Trophoblast cell (in vitro differentiated cells and primary cell): ENCODE data around the gene DMBT1.

Experiments
- DNase-seq, 2 donors: peaks; one replicate each; pipeline ENCODE4 v3.0.0-alpha.2; 2016
- H2AFZ ChIP-seq: 2 replicates; pipeline ENCODE4 v1.6.1; 2013; ENCODE audit warnings: low read length, moderate library complexity, mild to moderate bottlenecking; ENCODE audit not compliant: insufficient read depth, poor library complexity
- H2AK5ac ChIP-seq: 2 replicates; pipeline ENCODE4 v1.6.1; 2013; ENCODE audit warnings: mild to moderate bottlenecking, low read length
- H2BK120ac ChIP-seq: 2 replicates; pipeline ENCODE4 v1.6.1; 2013; ENCODE audit warnings: low read length, mild to moderate bottlenecking, moderate library complexity; ENCODE audit not compliant: insufficient read depth, poor library complexity
- H2BK12ac ChIP-seq: 2 replicates; pipeline ENCODE4 v1.6.1; 2013; ENCODE audit warnings: mild to moderate bottlenecking, low read length, moderate library complexity
- H2BK5ac ChIP-seq: 2 replicates; pipeline ENCODE4 v1.6.1; 2013; ENCODE audit warnings: low read length, low read depth, moderate library complexity, mild to moderate bottlenecking; ENCODE audit not compliant: poor library complexity
- H3K14ac ChIP-seq: 2 replicates; pipeline ENCODE4 v1.6.1; 2013; ENCODE audit warnings: mild to moderate bottlenecking, low read length
- H3K18ac ChIP-seq: 2 replicates; pipeline ENCODE4 v1.6.1; 2013; ENCODE audit warnings: mild to moderate bottlenecking, low read length
- H3K23ac ChIP-seq: 2 replicates; pipeline ENCODE4 v1.6.1; 2013; ENCODE audit warnings: low read length
- H3K27ac ChIP-seq: 2 replicates; pipeline ENCODE4 v1.5.1; 2013; ENCODE audit warnings: low read depth, mild to moderate bottlenecking, inconsistent platforms, low read length, moderate library complexity
- H3K27me3 ChIP-seq: 2 replicates; pipeline ENCODE4 v1.6.1; 2013; ENCODE audit warnings: inconsistent platforms, mild to moderate bottlenecking, low read length, moderate library complexity; ENCODE audit not compliant: insufficient read depth
- H3K36me3 ChIP-seq, 2 experiments: 1 replicate in 1 of 2; 2 replicates in 1 of 2; pipeline ENCODE4 v1.6.1; 2013; ENCODE audit warnings: low read length in 2 of 2, mild to moderate bottlenecking in 2 of 2, moderate library complexity in 1 of 2; ENCODE audit not compliant: insufficient read depth in 2 of 2, control insufficient read depth in 1 of 2
- H3K4ac ChIP-seq: 2 replicates; pipeline ENCODE4 v1.6.1; 2013; ENCODE audit warnings: low read depth, mild to moderate bottlenecking, low read length, moderate library complexity
- H3K4me1 ChIP-seq, 2 experiments: 1 replicate in 1 of 2; 2 replicates in 1 of 2; pipeline ENCODE4 v1.6.1; 2013; ENCODE audit warnings: low read length in 2 of 2, mild to moderate bottlenecking in 2 of 2, moderate library complexity in 1 of 2; ENCODE audit not compliant: insufficient read depth in 2 of 2, control insufficient read depth in 1 of 2
- H3K4me2 ChIP-seq: 2 replicates; pipeline ENCODE4 v1.6.1; 2013; ENCODE audit warnings: inconsistent platforms, mild to moderate bottlenecking, low read length, moderate library complexity
- H3K4me3 ChIP-seq: 2 replicates; pipeline ENCODE4 v1.5.1; 2013; ENCODE audit warnings: mild to moderate bottlenecking, low read depth, low read length, inconsistent platforms
- H3K79me1 ChIP-seq: one replicate; pipeline ENCODE4 v1.6.1; 2013; ENCODE audit warnings: low read length
- H3K79me2 ChIP-seq: 2 replicates; pipeline ENCODE4 v1.6.1; 2013; ENCODE audit warnings: low read length, mild to moderate bottlenecking; ENCODE audit not compliant: control insufficient read depth, insufficient read depth, poor library complexity
- H3K9ac ChIP-seq: 2 replicates; pipeline ENCODE4 v1.6.1; 2013; ENCODE audit warnings: mild to moderate bottlenecking, low read length
- H3K9me3 ChIP-seq: 2 replicates; pipeline ENCODE4 v1.6.1; 2013; ENCODE audit warnings: low read depth, mild to moderate bottlenecking, control low read depth, inconsistent platforms, low read length; ENCODE audit not compliant: insufficient read depth
- H4K12ac ChIP-seq: 2 replicates; pipeline ENCODE4 v1.6.1; 2013; ENCODE audit warnings: low read depth, mild to moderate bottlenecking, low read length, moderate library complexity
- H4K8ac ChIP-seq: 2 replicates; pipeline ENCODE4 v1.6.1; 2013; ENCODE audit warnings: low read depth, mild to moderate bottlenecking, low read length, moderate library complexity
- H4K91ac ChIP-seq: one replicate; pipeline ENCODE4 v1.6.1; 2013; ENCODE audit warnings: low read depth, mild to moderate bottlenecking, low read length, moderate library complexity
- WGBS: extraction: QIAGEN DNeasy Blood & Tissue Kit; methylation state at CpG from one replicate; pipeline ENCODE4 v1.1.7; 2013; ENCODE audit warnings: missing lambda C conversion rate; ENCODE audit not compliant: insufficient read length, insufficient coverage; ENCODE audit errors: extremely low coverage; 5-methylcytosine and 5-hydroxymethylcytosine counted together

DMBT1 gene

GRCh38 chr10:122682522-122682921 lies 122.0 kb downstream of the DMBT1 start:
- H3K9ac ChIP-seq = no peak overlapping the region
- H3K14ac ChIP-seq = no peak overlapping the region
- H2AFZ ChIP-seq = no peak overlapping the region
- no peak overlapping the region for H2BK5ac ChIP-seq
- no peak overlapping the region for H3K18ac ChIP-seq
- no peak overlapping the region for H3K4ac ChIP-seq
- no peaks in the 10 kb centered on the region for H3K27me3 ChIP-seq
- H3K23ac ChIP-seq = no peak overlapping the region
- H2BK120ac ChIP-seq = no peak overlapping the region
- H3K4me2 ChIP-seq = no peak overlapping the region
- peaks cover 4% of the 10 kb centered on the region for H3K9me3 ChIP-seq
- H3K27ac ChIP-seq = no peak overlapping the region
- H3K79me1 ChIP-seq = no peaks in the 10 kb centered on the region
- no peak overlapping the region for H2BK12ac ChIP-seq
- no peaks in the 10 kb centered on the region for H3K4me1 ChIP-seq
- H4K91ac ChIP-seq = no peak overlapping the region
- WGBS = no CpG with 5 or more reads among the region's 5 CpGs
- no peak for DNase-seq
- H4K8ac ChIP-seq = no peak overlapping the region
- H2AK5ac ChIP-seq = no peak overlapping the region
- no peaks in the 10 kb centered on the region for H3K79me2 ChIP-seq
- no peak overlapping the region for H3K4me3 ChIP-seq
- no peak overlapping the region for H4K12ac ChIP-seq
- no peaks in the 10 kb centered on the region for H3K36me3 ChIP-seq

GRCh38 chr10:122688293-122688989 lies 127.9 kb downstream of the DMBT1 start:
- no CpG with 5 or more reads among the region's 6 CpGs for WGBS

GRCh38 chr10:122689146-122689820 lies 128.7 kb downstream of the DMBT1 start:
- Histone ChIP-seq H3K27ac (no peak overlapping the region), H2AFZ (no peak overlapping the region), H3K4me2 (no peak overlapping the region), H2BK5ac (no peak overlapping the region), H2BK12ac (no peak overlapping the region), H3K36me3 (no peaks in the 10 kb centered on the region), H3K14ac (no peak overlapping the region), H4K8ac (no peak overlapping the region), H3K4ac (no peak overlapping the region), H3K23ac (no peak overlapping the region), H3K79me1 (no peaks in the 10 kb centered on the region), H2BK120ac (no peak overlapping the region), H4K91ac (no peak overlapping the region), H3K27me3 (no peaks in the 10 kb centered on the region), H4K12ac (no peak overlapping the region), H3K9ac (no peak overlapping the region), H3K4me3 (no peak overlapping the region), H3K18ac (no peak overlapping the region), H2AK5ac (no peak overlapping the region), H3K79me2 (no peaks in the 10 kb centered on the region), H3K9me3 (peaks cover 1% of the 10 kb centered on the region), H3K4me1 (peaks cover 3 to 4% of the 10 kb centered on the region in 2 experiments)
- WGBS = no CpG with 5 or more reads among the region's 6 CpGs
- DNase-seq = no peak

More at GRCh38 chr10:122688293-122688989, 127.9 kb downstream of the DMBT1 start:
- Histone ChIP-seq H3K79me1 (no peaks in the 10 kb centered on the region), H3K18ac (no peak overlapping the region), H3K14ac (no peak overlapping the region), H4K12ac (no peak overlapping the region), H3K9me3 (peaks cover 1% of the 10 kb centered on the region), H3K9ac (no peak overlapping the region), H3K4ac (no peak overlapping the region), H3K4me3 (no peak overlapping the region), H3K79me2 (no peaks in the 10 kb centered on the region), H4K91ac (no peak overlapping the region), H2AK5ac (no peak overlapping the region), H3K4me1 (peaks cover 3 to 4% of the 10 kb centered on the region in 2 experiments), H3K36me3 (no peaks in the 10 kb centered on the region), H2BK120ac (no peak overlapping the region), H2BK5ac (no peak overlapping the region), H3K4me2 (no peak overlapping the region), H3K27me3 (no peaks in the 10 kb centered on the region), H3K23ac (no peak overlapping the region), H4K8ac (no peak overlapping the region), H3K27ac (no peak overlapping the region), H2BK12ac (no peak overlapping the region), H2AFZ (no peak overlapping the region)
- peak in 1 of 2 donors; percentile 28 for DNase-seq

GRCh38 chr10:122692744-122693143 lies 132.2 kb downstream of the DMBT1 start:
- H4K12ac ChIP-seq = no peak overlapping the region
- no peak overlapping the region for H2AFZ ChIP-seq
- no peak overlapping the region for H3K23ac ChIP-seq
- WGBS = no CpG with 5 or more reads among the region's 5 CpGs
- no peaks in the 10 kb centered on the region for H3K36me3 ChIP-seq
- H3K18ac ChIP-seq = no peak overlapping the region
- H3K9ac ChIP-seq = no peak overlapping the region
- no peak overlapping the region for H4K8ac ChIP-seq
- H2BK120ac ChIP-seq = no peak overlapping the region
- H3K27ac ChIP-seq = no peak overlapping the region
- no peaks in the 10 kb centered on the region for H3K27me3 ChIP-seq
- no peak overlapping the region for H3K4me2 ChIP-seq
- H4K91ac ChIP-seq = no peak overlapping the region
- no peak overlapping the region for H3K4ac ChIP-seq
- peaks cover 3 to 4% of the 10 kb centered on the region in 2 experiments for H3K4me1 ChIP-seq
- H3K14ac ChIP-seq = no peak overlapping the region
- H3K79me1 ChIP-seq = no peaks in the 10 kb centered on the region
- H2AK5ac ChIP-seq = no peak overlapping the region
- no peak overlapping the region for H2BK5ac ChIP-seq
- no peaks in the 10 kb centered on the region for H3K9me3 ChIP-seq
- DNase-seq = no peak
- H2BK12ac ChIP-seq = no peak overlapping the region
- no peaks in the 10 kb centered on the region for H3K79me2 ChIP-seq
- H3K4me3 ChIP-seq = no peak overlapping the region
